IPS DF 6.9 (cell line): ENCODE measurements around the gene TET2.

Source experiments
- DNase-seq: peaks from one replicate; pipeline ENCODE4 v3.0.0-alpha.2; 2013; ENCODE audit warnings: low read depth, low spot score
- H3K27ac ChIP-seq: one replicate; pipeline ENCODE4 v1.5.1; 2013; ENCODE audit warnings: low read length, control low read depth
- H3K27me3 ChIP-seq: 2 replicates; pipeline ENCODE4 v1.6.1; 2013; ENCODE audit warnings: mild to moderate bottlenecking, low read length; ENCODE audit not compliant: control insufficient read depth, insufficient read depth
- H3K36me3 ChIP-seq: 2 replicates; pipeline ENCODE4 v1.6.1; 2013; ENCODE audit warnings: low read length; ENCODE audit not compliant: control insufficient read depth, insufficient read depth
- H3K4me1 ChIP-seq: 2 replicates; pipeline ENCODE4 v1.6.1; 2013; ENCODE audit warnings: low read length; ENCODE audit not compliant: control insufficient read depth, insufficient read depth
- H3K4me3 ChIP-seq: 2 replicates; pipeline ENCODE4 v1.5.1; 2013; ENCODE audit warnings: mild to moderate bottlenecking, low read length
- H3K9me3 ChIP-seq: 2 replicates; pipeline ENCODE4 v1.6.1; 2013; ENCODE audit warnings: low read length, inconsistent platforms; ENCODE audit not compliant: control insufficient read depth, insufficient read depth
- WGBS: extraction: QIAGEN DNeasy Blood & Tissue Kit; methylation state at CpG from one replicate; pipeline ENCODE4 v1.1.7; 2013; ENCODE audit warnings: mixed read lengths, missing lambda C conversion rate; ENCODE audit not compliant: insufficient read length, insufficient coverage; 5-methylcytosine and 5-hydroxymethylcytosine counted together

The TET2 gene

DNA sequence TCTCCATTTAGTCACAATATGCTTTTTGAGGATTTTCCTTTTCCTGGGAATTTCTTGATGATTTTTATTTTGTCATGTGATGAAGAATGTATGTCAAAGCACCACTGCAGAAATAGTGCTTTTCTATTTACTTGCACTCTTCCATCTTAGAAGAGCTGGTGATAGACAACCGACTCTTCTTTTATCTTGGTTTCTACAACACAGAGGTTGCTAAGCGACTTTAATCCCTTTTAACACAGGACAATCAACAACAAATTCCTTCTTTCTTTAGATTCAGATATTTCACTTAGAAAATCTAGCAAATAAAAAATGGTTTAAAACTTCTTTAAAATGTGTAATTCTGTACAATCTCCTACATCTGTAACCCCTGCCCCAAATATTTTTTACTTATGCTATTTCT lies 34.6 kb downstream of the TET2 start:
- Histone ChIP-seq H3K9me3 (no peaks in the 10 kb centered on the region), H3K4me3 (no peak overlapping the region), H3K27ac (no peak overlapping the region), H3K36me3 (no peaks in the 10 kb centered on the region), H3K27me3 (no peaks in the 10 kb centered on the region), H3K4me1 (no peaks in the 10 kb centered on the region)
- DNase-seq = no peak
- WGBS = no CpG with 5 or more reads among the region's 2 CpGs

DNA sequence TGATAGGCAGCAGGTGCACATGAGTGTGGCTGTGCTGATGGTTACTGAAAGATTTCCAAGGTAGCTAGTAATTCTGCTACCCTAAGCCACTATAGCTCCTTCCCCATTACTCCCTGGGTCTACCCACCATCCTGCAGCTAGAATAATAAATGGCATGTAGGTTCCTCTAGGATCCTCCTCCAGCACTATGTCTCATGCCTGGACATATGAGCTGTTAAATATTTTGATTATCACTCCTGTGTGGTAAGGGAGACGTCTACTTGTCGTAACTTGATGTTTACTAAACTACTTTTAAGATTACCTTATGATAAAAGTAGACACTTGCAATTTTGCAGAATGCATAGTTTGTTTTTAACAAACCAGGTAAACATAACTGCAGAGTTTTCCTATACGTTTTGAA lies 35.5 kb downstream of the TET2 start:
- no CpG with 5 or more reads among the region's 3 CpGs for WGBS
- DNase-seq = no peak

DNA sequence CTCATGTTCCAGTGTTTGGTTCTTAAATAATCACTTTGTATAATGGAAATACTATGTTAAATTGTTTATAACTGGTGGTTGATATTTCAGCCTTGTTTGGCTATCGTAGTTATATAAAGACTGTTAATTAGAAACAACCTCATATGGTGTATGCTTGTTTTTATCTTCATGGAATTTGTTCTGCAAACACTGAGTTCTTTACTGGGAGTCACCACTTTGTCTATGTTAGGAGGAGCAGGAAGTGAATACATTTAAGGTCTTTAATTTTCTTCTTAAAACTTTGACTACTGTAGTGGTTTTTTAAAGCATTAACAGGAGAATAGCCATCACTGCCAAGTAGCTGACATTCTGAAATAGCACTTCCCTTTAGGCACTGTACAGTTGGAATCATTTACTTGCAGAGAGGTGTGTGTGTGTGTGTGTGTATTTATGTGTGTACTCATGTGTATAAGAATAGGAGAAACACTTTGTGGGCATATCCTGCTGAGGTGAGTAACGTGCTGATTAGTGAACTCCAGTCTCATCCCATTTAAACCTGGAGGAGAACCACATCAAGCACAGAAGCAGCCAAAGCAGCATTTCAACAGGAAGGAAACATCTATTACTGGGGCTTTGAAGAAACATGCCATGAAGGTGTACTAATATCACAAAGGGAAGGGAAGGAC lies 37.8 kb downstream of the TET2 start:
- WGBS = no CpG with 5 or more reads among the region's 2 CpGs
- Histone ChIP-seq H3K27ac (no peak overlapping the region), H3K4me1 (no peaks in the 10 kb centered on the region), H3K9me3 (no peaks in the 10 kb centered on the region), H3K36me3 (no peaks in the 10 kb centered on the region), H3K4me3 (no peak overlapping the region), H3K27me3 (no peaks in the 10 kb centered on the region)
- no peak for DNase-seq

More for the DNA sequence above, 35.5 kb downstream of the TET2 start:
- no peak overlapping the region for H3K4me3 ChIP-seq
- no peak overlapping the region for H3K27ac ChIP-seq
- no peaks in the 10 kb centered on the region for H3K36me3 ChIP-seq
- H3K27me3 ChIP-seq = no peaks in the 10 kb centered on the region
- no peaks in the 10 kb centered on the region for H3K9me3 ChIP-seq
- no peaks in the 10 kb centered on the region for H3K4me1 ChIP-seq

DNA sequence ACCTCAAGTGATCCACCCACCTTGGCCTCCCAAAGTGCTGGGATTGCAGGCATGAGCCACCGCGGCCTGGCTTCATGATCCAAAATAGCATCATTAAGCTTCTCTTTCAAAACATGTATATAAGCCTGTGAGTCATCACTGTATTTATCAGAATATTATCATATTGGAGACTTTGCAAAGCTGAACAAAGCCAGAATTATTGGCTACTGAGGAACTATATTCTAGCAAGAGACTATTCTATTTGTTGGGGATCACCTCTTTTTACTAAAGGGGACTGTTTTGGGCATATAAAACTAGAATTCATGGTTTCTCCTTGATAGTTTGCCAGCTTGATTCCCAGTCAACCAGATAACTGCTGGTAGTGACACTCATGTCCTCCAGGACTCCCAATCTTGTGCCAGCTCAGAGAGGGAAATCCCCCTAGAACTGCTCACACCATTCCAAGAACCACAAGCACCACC lies 40.1 kb downstream of the TET2 start:
- Histone ChIP-seq H3K4me1 (no peaks in the 10 kb centered on the region), H3K9me3 (no peaks in the 10 kb centered on the region), H3K36me3 (no peaks in the 10 kb centered on the region), H3K4me3 (no peak overlapping the region), H3K27me3 (no peaks in the 10 kb centered on the region), H3K27ac (no peak overlapping the region)
- no peak for DNase-seq
- no CpG with 5 or more reads among the region's 2 CpGs for WGBS

DNA sequence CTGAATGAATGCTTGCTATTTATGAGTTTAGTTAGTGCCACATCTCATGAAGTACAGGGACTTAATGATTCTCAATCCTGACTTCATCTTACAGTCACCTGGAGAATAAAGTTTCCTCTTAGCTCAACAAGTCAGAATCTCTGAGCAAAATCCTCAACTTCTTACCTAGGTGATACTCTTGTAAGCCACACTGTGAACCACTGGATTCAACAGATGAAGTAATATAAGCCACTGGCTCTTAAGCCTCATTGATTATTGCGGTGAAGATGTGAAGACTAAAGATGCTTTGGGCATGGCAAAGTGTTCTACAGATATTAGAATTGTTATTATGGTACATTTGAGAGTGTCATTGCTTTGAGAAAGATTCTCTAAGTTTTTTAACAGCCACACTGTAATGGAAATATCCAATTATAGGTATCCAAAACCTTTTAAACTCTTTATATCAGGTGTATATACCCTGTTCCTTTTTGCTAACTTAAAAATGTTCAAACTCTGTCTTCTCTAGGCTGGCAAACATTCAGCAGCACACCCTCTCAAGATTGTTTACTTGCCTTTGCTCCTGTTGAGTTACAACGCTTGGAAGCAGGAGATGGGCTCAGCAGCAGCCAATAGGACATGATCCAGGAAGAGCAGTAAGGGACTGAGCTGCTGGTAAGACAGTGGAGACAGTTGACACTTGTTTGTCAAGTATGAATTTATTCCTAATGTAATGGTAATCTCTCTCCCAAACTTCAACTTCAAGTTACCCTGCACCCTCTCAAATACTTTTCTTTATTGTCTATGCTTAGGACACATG lies 43.4 kb downstream of the TET2 start:
- no peak overlapping the region for H3K27ac ChIP-seq
- H3K4me1 ChIP-seq = no peaks in the 10 kb centered on the region

DNA sequence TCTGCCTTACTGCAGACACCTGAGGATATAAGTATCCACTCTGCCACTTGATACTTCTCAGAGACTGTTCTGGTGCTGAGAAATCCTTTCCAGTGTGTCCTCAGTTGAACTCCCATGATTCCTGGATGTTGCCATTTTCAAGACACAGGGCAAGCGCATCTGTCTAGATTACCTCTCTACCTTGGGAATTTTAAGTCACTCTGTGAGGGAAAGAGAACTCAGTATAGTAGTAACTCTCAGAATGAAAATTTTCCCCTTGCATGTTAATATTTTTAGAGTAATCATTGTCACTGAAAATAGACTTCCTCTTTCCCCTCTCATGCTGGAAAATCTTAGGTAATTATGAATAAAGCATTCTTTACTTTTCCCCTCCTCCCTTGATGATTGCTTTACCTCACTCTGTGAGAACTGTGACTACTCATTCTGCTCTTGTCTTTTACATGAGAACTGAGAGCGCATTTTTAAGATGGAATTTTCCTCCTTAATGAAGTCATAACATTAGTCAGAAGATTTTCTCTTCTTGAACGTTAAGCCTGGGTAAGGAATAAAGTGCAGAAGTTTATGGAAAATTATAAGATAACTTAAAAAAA lies 45.0 kb downstream of the TET2 start:
- no peak for DNase-seq
- H3K27ac ChIP-seq = no peak overlapping the region

More for the DNA sequence above, 43.4 kb downstream of the TET2 start:
- no peak for DNase-seq
- no peaks in the 10 kb centered on the region for H3K36me3 ChIP-seq
- no peak overlapping the region for H3K4me3 ChIP-seq
- no peaks in the 10 kb centered on the region for H3K27me3 ChIP-seq
- WGBS = no CpG with 5 or more reads among the region's 2 CpGs
- H3K9me3 ChIP-seq = no peaks in the 10 kb centered on the region

DNA sequence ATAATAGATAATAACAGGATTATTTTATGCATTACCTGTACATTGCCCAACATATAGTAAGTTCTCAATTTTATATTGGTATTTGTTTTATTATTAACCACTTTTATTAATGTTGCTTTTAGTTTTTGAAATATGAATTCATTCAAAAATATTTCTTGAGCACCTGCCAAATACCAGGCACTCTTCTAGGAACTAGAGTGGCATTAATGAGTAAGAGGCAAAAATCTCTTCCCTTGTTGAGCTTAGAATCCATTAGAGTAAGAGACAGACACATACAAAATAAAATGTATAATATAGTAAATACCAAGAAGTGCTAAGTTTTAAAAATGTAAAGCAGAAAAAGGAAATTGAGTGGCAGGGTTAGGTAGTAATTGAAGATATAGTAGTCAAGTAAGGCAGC lies 45.8 kb downstream of the TET2 start:
- DNase-seq = no peak
- no peak overlapping the region for H3K4me3 ChIP-seq
- no peaks in the 10 kb centered on the region for H3K9me3 ChIP-seq
- no peaks in the 10 kb centered on the region for H3K36me3 ChIP-seq
- H3K27ac ChIP-seq = no peak overlapping the region
- no peaks in the 10 kb centered on the region for H3K27me3 ChIP-seq
- no peaks in the 10 kb centered on the region for H3K4me1 ChIP-seq

More for the DNA sequence above, 45.0 kb downstream of the TET2 start:
- no CpG with 5 or more reads among the region's 3 CpGs for WGBS
- no peaks in the 10 kb centered on the region for H3K36me3 ChIP-seq
- H3K27me3 ChIP-seq = no peaks in the 10 kb centered on the region
- no peaks in the 10 kb centered on the region for H3K9me3 ChIP-seq
- no peaks in the 10 kb centered on the region for H3K4me1 ChIP-seq
- H3K4me3 ChIP-seq = no peak overlapping the region

DNA sequence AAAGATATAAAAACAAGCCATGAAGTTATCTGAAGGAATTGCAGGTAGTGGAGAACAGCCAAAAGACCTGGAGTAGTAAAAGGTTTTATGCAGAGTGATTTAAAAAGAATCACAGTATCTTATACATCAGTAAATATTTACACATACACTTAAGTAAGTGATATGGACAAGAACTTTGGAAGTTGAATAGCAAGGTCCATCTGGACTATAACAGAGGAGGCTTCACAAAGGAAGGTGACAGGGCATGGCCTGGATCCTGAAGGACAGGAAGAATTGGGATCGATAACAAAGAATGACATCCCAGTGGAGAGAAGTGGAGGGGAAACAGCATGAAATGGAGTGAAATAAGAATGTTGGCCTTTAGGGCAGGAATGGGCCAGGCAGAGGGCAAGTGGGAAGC lies 46.2 kb downstream of the TET2 start:
- Histone ChIP-seq H3K27me3 (no peaks in the 10 kb centered on the region), H3K4me3 (no peak overlapping the region), H3K9me3 (no peaks in the 10 kb centered on the region), H3K36me3 (no peaks in the 10 kb centered on the region), H3K27ac (no peak overlapping the region), H3K4me1 (no peaks in the 10 kb centered on the region)
- no CpG with 5 or more reads among the region's 1 CpG for WGBS
- no peak for DNase-seq

DNA sequence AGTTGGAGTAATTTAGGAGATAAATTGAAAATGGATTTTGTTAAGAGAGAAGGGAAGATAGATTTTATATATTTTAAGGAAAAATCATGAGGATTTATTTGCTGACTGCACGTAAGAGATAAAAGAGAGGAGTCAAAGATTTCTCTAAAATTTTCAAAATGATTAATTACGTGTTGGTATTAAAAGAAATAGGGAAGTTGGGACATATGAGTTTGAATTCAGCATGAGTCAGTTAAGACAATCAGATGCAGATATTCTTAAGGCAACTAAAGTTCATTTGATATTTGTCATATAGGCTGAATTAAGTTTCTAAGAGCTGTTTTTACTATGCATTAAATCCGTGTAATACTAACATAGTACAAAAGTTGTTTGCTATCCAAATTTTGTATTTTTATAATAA lies 46.9 kb downstream of the TET2 start:
- no peak for DNase-seq
- Histone ChIP-seq H3K36me3 (no peaks in the 10 kb centered on the region), H3K9me3 (no peaks in the 10 kb centered on the region), H3K4me3 (no peak overlapping the region), H3K4me1 (no peaks in the 10 kb centered on the region), H3K27me3 (no peaks in the 10 kb centered on the region), H3K27ac (no peak overlapping the region)
- 100% methylated on average over 2 of the region's 3 CpGs for WGBS

DNA sequence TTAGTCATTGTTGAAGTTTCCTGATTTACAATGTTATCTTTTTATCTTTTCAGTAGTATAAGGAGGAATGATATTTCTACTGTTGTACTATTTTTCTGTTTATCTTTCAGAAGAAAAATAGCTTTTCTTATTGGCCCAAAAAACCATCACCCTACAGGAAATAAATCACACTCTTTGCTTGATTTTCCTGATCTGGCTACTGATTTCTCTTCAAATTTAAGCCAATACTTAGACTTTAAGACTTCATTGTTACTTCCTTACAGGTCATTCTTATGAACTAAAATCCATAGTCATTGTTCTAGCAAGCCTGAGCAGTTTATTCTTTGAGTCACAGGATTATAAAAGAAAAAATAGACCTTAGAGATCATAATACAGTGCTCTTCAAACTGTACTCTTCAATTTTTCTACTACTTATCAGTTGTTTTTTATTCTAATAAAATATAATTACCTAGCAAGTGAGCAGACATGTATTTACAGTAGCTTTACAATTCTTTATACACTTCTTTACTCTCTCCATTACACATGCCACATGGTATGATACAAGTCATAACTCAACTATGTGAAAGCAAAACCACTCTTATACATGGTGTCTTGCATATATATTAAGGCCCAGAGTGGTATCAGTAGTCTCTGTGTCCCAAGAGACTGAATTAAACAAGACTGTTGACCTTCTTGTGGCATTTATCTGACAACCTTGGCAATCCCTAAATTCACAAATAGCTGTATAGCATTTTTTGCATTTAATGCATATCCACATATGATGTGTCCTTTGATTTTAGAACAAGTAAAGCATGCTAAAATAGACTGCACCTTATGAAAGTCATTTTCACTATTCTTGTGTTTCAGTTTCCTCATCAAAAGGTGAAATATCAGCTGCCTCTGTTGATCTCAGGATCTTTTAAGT lies 47.9 kb downstream of the TET2 start:
- Histone ChIP-seq H3K27ac (no peak overlapping the region), H3K4me1 (no peaks in the 10 kb centered on the region), H3K9me3 (no peaks in the 10 kb centered on the region), H3K4me3 (no peak overlapping the region), H3K27me3 (no peaks in the 10 kb centered on the region), H3K36me3 (no peaks in the 10 kb centered on the region)
- no peak for DNase-seq
